Measurements from ENCODE around the gene SCN2A.

The SCN2A gene

GRCh38 chr2:165239230-165239629 is at the start of gene SCN2A:
TSS of gene SCN2A (plus strand) at chr2:165239414. CDS start at chr2:165295824, 56,410 bp downstream.
- no peak within 1 kb of the TSS for H3K4me3 Mint-ChIP-seq
- no peaks in the 10 kb centered on the region for H3K9me3 Mint-ChIP-seq
- DNase-seq, result peak; percentile 12
- H3K27me3 Mint-ChIP-seq (ENCODE audit: low read depth, poor library complexity), result peaks cover 28% of the 10 kb centered on the region
- H3K4me1 Mint-ChIP-seq, result no peaks in the 10 kb centered on the region
- H3K27ac Mint-ChIP-seq, result no peak within 1 kb of the TSS
- no peaks in the 10 kb centered on the region for H3K36me3 Mint-ChIP-seq (ENCODE audit: low read depth)
- TF ChIP-seq, protein P1, sequence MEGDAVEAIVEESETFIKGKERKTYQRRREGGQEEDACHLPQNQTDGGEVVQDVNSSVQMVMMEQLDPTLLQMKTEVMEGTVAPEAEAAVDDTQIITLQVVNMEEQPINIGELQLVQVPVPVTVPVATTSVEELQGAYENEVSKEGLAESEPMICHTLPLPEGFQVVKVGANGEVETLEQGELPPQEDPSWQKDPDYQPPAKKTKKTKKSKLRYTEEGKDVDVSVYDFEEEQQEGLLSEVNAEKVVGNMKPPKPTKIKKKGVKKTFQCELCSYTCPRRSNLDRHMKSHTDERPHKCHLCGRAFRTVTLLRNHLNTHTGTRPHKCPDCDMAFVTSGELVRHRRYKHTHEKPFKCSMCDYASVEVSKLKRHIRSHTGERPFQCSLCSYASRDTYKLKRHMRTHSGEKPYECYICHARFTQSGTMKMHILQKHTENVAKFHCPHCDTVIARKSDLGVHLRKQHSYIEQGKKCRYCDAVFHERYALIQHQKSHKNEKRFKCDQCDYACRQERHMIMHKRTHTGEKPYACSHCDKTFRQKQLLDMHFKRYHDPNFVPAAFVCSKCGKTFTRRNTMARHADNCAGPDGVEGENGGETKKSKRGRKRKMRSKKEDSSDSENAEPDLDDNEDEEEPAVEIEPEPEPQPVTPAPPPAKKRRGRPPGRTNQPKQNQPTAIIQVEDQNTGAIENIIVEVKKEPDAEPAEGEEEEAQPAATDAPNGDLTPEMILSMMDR (IDR thresholded peaks at IDR 0.05), result peak; percentile 80

DNA sequence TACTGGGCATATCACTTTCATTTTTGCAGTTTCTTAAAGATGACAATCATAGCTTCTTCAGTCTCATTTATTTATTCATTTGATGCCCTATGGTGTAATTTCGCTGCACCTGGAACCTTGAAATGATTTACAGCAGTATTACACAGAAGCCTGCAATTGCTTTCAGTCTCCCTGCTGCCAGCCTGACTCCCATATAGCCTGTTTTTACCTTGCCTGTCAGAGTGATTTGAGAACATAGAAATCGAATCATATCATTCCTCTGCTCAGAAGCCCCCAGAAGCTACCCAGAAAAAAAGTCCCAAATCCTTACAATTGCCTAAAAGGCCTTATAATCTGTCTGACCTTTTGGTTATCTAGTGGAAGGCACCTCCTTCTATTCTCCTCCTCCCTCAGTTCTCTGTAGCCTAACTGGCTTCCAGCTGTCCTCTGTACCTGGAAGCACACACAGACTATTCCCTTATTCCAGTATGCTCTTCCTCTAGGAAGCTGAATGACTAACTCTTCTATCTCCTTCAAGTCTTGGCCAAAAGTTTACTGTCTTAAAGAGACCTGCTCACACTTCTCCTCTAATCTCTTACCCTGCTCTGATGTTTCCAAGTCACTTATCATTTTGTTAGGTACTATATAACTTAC is 48.0 kb upstream of the SCN2A start:
- H3K9me3 Mint-ChIP-seq, result no peaks in the 10 kb centered on the region
- no peak for DNase-seq
- no peak overlapping the region for H3K27ac Mint-ChIP-seq
- TF ChIP-seq, protein P1 (IDR thresholded peaks at IDR 0.05), result no peak
- no peaks in the 10 kb centered on the region for H3K36me3 Mint-ChIP-seq (ENCODE audit: low read depth)
- peaks cover 5% of the 10 kb centered on the region for H3K27me3 Mint-ChIP-seq (ENCODE audit: low read depth, poor library complexity)
- peaks cover 7% of the 10 kb centered on the region for H3K4me1 Mint-ChIP-seq
- H3K4me3 Mint-ChIP-seq, result no peak overlapping the region

DNA sequence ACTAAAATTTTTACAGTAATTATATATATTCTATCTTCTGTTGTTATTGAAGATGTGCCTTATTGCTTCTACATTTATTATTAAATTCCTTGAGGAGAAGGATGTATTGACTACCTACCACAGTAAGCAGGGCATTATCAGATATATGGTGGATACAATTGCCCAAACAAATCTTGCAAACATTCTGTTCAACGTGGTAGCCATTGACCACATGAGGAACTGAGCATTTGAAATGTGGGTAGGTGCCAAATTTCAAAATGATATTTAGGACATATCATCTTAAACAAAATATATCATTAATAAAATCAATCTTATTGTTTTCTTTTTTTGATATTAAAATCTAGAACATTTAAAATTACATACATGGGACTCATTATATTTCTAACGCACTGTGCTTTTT is 46.5 kb upstream of the SCN2A start:
- TF ChIP-seq, protein P1 (IDR thresholded peaks at IDR 0.05), result no peak
- Mint-ChIP-seq H3K4me1 (peaks cover 7% of the 10 kb centered on the region), H3K9me3 (no peaks in the 10 kb centered on the region)

DNA sequence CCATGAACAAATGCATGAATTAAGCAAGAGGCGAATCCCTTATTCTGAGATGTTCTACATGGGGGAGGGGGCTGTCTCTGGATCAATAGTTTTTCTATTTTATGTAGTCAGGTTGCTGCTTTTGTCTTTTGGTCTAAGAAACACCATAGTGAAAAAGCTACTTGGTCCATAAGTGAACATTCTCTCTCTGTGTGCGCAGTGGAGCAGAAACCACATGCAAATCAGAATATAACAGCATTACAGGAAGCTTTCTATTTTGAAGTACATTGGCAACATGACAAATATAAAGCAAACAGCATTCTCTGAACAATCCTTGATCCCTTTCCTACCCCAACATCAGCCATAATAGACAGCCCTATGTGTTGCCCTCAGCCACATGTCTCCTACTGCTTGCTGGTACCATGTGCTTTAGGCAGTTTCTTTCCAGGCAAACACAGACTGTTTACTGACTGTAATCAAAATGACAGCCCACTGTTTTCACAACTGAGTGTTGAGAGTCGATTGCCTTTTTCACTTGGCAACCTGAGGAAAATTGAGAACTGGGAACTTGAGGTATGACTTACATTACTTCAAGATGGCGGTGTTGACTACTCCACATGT is 45.9 kb upstream of the SCN2A start:
- H3K27ac Mint-ChIP-seq, result no peak overlapping the region
- H3K27me3 Mint-ChIP-seq (ENCODE audit: low read depth, poor library complexity), result peaks cover 5% of the 10 kb centered on the region
- TF ChIP-seq, protein P1 (IDR thresholded peaks at IDR 0.05), result no peak
- H3K4me3 Mint-ChIP-seq, result no peak overlapping the region
- DNase-seq, result no peak
- peaks cover 7% of the 10 kb centered on the region for H3K4me1 Mint-ChIP-seq
- no peaks in the 10 kb centered on the region for H3K9me3 Mint-ChIP-seq
- no peaks in the 10 kb centered on the region for H3K36me3 Mint-ChIP-seq (ENCODE audit: low read depth)

More for the DNA sequence above, 46.5 kb upstream of the SCN2A start:
- H3K27me3 Mint-ChIP-seq (ENCODE audit: low read depth, poor library complexity), result peaks cover 5% of the 10 kb centered on the region
- H3K36me3 Mint-ChIP-seq (ENCODE audit: low read depth), result no peaks in the 10 kb centered on the region
- no peak overlapping the region for H3K27ac Mint-ChIP-seq
- no peak overlapping the region for H3K4me3 Mint-ChIP-seq
- DNase-seq, result no peak

GRCh38 chr2:165196411-165196810 is 42.8 kb upstream of the SCN2A start:
- no peaks in the 10 kb centered on the region for H3K36me3 Mint-ChIP-seq (ENCODE audit: low read depth)
- no peaks in the 10 kb centered on the region for H3K9me3 Mint-ChIP-seq
- H3K27ac Mint-ChIP-seq, result no peak overlapping the region
- H3K4me3 Mint-ChIP-seq, result no peak overlapping the region
- peaks cover 7% of the 10 kb centered on the region for H3K4me1 Mint-ChIP-seq
- peaks cover 5% of the 10 kb centered on the region for H3K27me3 Mint-ChIP-seq (ENCODE audit: low read depth, poor library complexity)
- TF ChIP-seq, protein P1 (IDR thresholded peaks at IDR 0.05), result no peak
- DNase-seq, result no peak

DNA sequence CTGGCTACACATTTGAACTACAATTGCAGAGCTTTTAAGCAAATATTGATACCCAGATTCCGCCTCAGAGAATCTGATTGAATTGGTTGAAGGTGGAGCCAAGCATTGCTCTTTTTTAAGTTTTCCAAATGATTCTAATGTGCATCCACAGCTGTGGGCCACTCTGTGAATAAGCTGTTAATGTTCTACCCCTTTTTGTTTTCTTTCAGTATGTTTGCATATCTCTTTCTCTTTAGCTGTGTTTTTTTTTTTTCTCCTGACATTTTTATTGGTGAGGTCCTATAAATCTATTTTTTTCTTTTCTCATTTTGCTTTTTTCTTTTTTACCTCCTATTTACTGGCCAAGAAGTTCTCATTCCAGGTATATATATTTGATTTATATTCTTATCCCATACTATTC is 41.9 kb upstream of the SCN2A start:
- no peak overlapping the region for H3K27ac Mint-ChIP-seq
- H3K9me3 Mint-ChIP-seq, result no peaks in the 10 kb centered on the region
- no peaks in the 10 kb centered on the region for H3K36me3 Mint-ChIP-seq (ENCODE audit: low read depth)
- TF ChIP-seq, protein P1 (IDR thresholded peaks at IDR 0.05), result no peak
- DNase-seq, result no peak
- H3K4me3 Mint-ChIP-seq, result no peak overlapping the region
- H3K27me3 Mint-ChIP-seq (ENCODE audit: low read depth, poor library complexity), result peaks cover 5% of the 10 kb centered on the region
- H3K4me1 Mint-ChIP-seq, result peaks cover 7% of the 10 kb centered on the region

All from nephron progenitor cell (in vitro differentiated cells).